Measurements from ENCODE around the gene PLCB3. TPM values are rescaled to one million over a fixed set of nuclear protein-coding genes. Genes with fewer than 3 reads are reported as not detected.
"Not testable (repeated sequence)": the region's sequence is repeated elsewhere in the genome, so short reads cannot be mapped to it uniquely, and the experiment has no call there.

The PLCB3 gene
- polyA plus RNA-seq, 1 donor from 2014 or later, result 2.1 TPM

GRCh38 chr11:64314146-64314804 is 62.9 kb downstream of the PLCB3 start:
- Histone ChIP-seq H3F3A (ENCODE audit: insufficient read depth, low read length, poor library complexity, severe bottlenecking) (no peaks in the 10 kb centered on the region), H3K9ac (ENCODE audit: low read length) (no peak overlapping the region), H4K20me1 (ENCODE audit: insufficient read depth) (no peaks in the 10 kb centered on the region), H3K36me3 (ENCODE audit: insufficient read depth, low read length) (no peaks in the 10 kb centered on the region), H3K79me2 (replicated peaks; ENCODE audit: insufficient read depth, low read length) (peaks cover 11% of the 10 kb centered on the region), H3K9me3 (ENCODE audit: low read length) (no peaks in the 10 kb centered on the region), H3K4me3 (ENCODE audit: low read length) (no peak overlapping the region), H2AFZ (ENCODE audit: low read depth, low read length) (no peak overlapping the region), H3K9me2 (ENCODE audit: insufficient read depth, low read length) (no peaks in the 10 kb centered on the region), H3K27me3 (ENCODE audit: insufficient read depth, low read depth, low read length) (no peaks in the 10 kb centered on the region), H3K27ac (ENCODE audit: low read length) (no peak overlapping the region), H3K4me2 (ENCODE audit: low read length) (no peak overlapping the region)
- TF ChIP-seq TAF1 (IDR thresholded peaks at IDR 0.05; ENCODE audit: low read depth) (no peak), SMC3 (conservative IDR thresholded peaks at IDR 0.05; ENCODE audit: poor library complexity) (no peak), RAD21 (conservative IDR thresholded peaks at IDR 0.05) (no peak), EP300 (conservative IDR thresholded peaks at IDR 0.05; ENCODE audit: poor library complexity, severe bottlenecking) (no peak), CTCF (IDR thresholded peaks at IDR 0.05; ENCODE audit: poor library complexity, severe bottlenecking) (no peak), POLR2AphosphoS5 (IDR thresholded peaks at IDR 0.05) (no peak), REST (IDR thresholded peaks at IDR 0.05; ENCODE audit: borderline replicate concordance) (no peak), MXI1 (conservative IDR thresholded peaks at IDR 0.05; ENCODE audit: poor library complexity, severe bottlenecking) (no peak), EZH2 (IDR thresholded peaks at IDR 0.05; ENCODE audit: borderline replicate concordance, insufficient read depth, low read length, poor library complexity, severe bottlenecking) (no peak)

GRCh38 chr11:64314805-64315561 is 63.7 kb downstream of the PLCB3 start:
- Histone ChIP-seq H4K20me1 (ENCODE audit: insufficient read depth) (no peaks in the 10 kb centered on the region), H3K4me2 (ENCODE audit: low read length) (no peak overlapping the region), H3K27me3 (ENCODE audit: insufficient read depth, low read depth, low read length) (no peaks in the 10 kb centered on the region), H3K79me2 (replicated peaks; ENCODE audit: insufficient read depth, low read length) (peaks cover 13% of the 10 kb centered on the region), H3F3A (ENCODE audit: insufficient read depth, low read length, poor library complexity, severe bottlenecking) (no peaks in the 10 kb centered on the region), H2AFZ (ENCODE audit: low read depth, low read length) (no peak overlapping the region), H3K9me2 (ENCODE audit: insufficient read depth, low read length) (no peaks in the 10 kb centered on the region), H3K4me3 (ENCODE audit: low read length) (no peak overlapping the region), H3K27ac (ENCODE audit: low read length) (no peak overlapping the region), H3K36me3 (ENCODE audit: insufficient read depth, low read length) (no peaks in the 10 kb centered on the region), H3K9ac (ENCODE audit: low read length) (no peak overlapping the region), H3K9me3 (ENCODE audit: low read length) (no peaks in the 10 kb centered on the region)
- no peak for TF ChIP-seq REST (IDR thresholded peaks at IDR 0.05; ENCODE audit: borderline replicate concordance)
- TF ChIP-seq TAF1 (IDR thresholded peaks at IDR 0.05; ENCODE audit: low read depth), result no peak
- no peak for TF ChIP-seq EP300 (conservative IDR thresholded peaks at IDR 0.05; ENCODE audit: poor library complexity, severe bottlenecking)
- no peak for TF ChIP-seq EZH2 (IDR thresholded peaks at IDR 0.05; ENCODE audit: borderline replicate concordance, insufficient read depth, low read length, poor library complexity, severe bottlenecking)

- H3K4me2 ChIP-seq (ENCODE audit: low read length); H3K27me3 ChIP-seq (ENCODE audit: insufficient read depth, low read depth, low read length); H3K9me3 ChIP-seq (ENCODE audit: low read length); H2AFZ ChIP-seq (ENCODE audit: low read depth, low read length); H3K27ac ChIP-seq (ENCODE audit: low read length); H3K9me2 ChIP-seq (ENCODE audit: insufficient read depth, low read length); H3K9ac ChIP-seq (ENCODE audit: low read length); H3F3A ChIP-seq (ENCODE audit: insufficient read depth, low read length, poor library complexity, severe bottlenecking); H4K20me1 ChIP-seq (ENCODE audit: insufficient read depth); H3K36me3 ChIP-seq (ENCODE audit: insufficient read depth, low read length): not testable (repeated sequence)
- Histone ChIP-seq H3K79me2 (replicated peaks; ENCODE audit: insufficient read depth, low read length) (peaks cover 13% of the 10 kb centered on the region), H3K4me3 (ENCODE audit: low read length) (peak overlapping the region; percentile 99)
Observed at GRCh38 chr11:64315667-64316526, 64.6 kb downstream of the PLCB3 start.
